SK-N-SH treated with all-trans-retinoic acid at 6 μM for 48 hours (cell line): ENCODE results near the gene PPP1R7.

ENCODE experiments used
- ATAC-seq: fragments of 200-7000 bp; cut with Tn5 transposase; 3 replicates; pipeline ENCODE4 v1.9.1; 2020; ENCODE audit warnings: mild to moderate bottlenecking, moderate library complexity
- ARNTL ChIP-seq: fragments of 450-650 bp; formaldehyde crosslinking; IDR thresholded peaks from 2 replicates; pipeline ENCODE4 v1.5.0; 2020; ENCODE audit warnings: low read depth, mild to moderate bottlenecking, moderate library complexity, borderline replicate concordance
- BACH2 ChIP-seq: fragments of 250-450 bp; sonication (Bioruptor Pico); IDR thresholded peaks from 2 replicates; pipeline ENCODE4 v1.9.0; 2021; ENCODE audit warnings: mild to moderate bottlenecking, borderline replicate concordance
- CSDC2 ChIP-seq: fragments of 250-450 bp; sonication (Bioruptor Pico); IDR thresholded peaks from 2 replicates; pipeline ENCODE4 v1.5.0; 2020; ENCODE audit warnings: mild to moderate bottlenecking, moderate library complexity
- CSRNP3 ChIP-seq: fragments of 250-450 bp; sonication (Bioruptor Pico); IDR thresholded peaks from 2 replicates; pipeline ENCODE4 v1.5.1; 2021; ENCODE audit warnings: mild to moderate bottlenecking, moderate library complexity
- ESRRG ChIP-seq: fragments of 250-450 bp; sonication (Bioruptor Pico); IDR thresholded peaks from 2 replicates; pipeline ENCODE4 v1.6.1; 2021; ENCODE audit warnings: mild to moderate bottlenecking
- GLIS3 ChIP-seq: fragments of 250-450 bp; sonication (Bioruptor Pico); IDR thresholded peaks from 2 replicates; pipeline ENCODE4 v1.5.0; 2020; ENCODE audit warnings: mild to moderate bottlenecking, moderate library complexity
- ISL1 ChIP-seq: fragments of 250-450 bp; sonication (Bioruptor Pico); IDR thresholded peaks from 2 replicates; pipeline ENCODE4 v2.1.2; 2022; ENCODE audit warnings: mild to moderate bottlenecking, moderate library complexity
- OSR1 ChIP-seq: fragments of 250-450 bp; sonication (Bioruptor Pico); IDR thresholded peaks from 2 replicates; pipeline ENCODE4 v1.8.0; 2022; ENCODE audit warnings: moderate library complexity, mild to moderate bottlenecking, inconsistent platforms
- PPARA ChIP-seq: fragments of 250-450 bp; sonication (Bioruptor Pico); IDR thresholded peaks from 2 replicates; pipeline ENCODE4 v1.5.0; 2020; ENCODE audit warnings: mild to moderate bottlenecking, borderline replicate concordance
- RARB ChIP-seq: fragments of 250-450 bp; sonication (Bioruptor Pico); IDR thresholded peaks from 2 replicates; pipeline ENCODE4 v1.8.0; 2021; ENCODE audit warnings: mild to moderate bottlenecking, moderate library complexity
- SNAI2 ChIP-seq: fragments of 250-450 bp; sonication (Bioruptor Pico); IDR thresholded peaks from 2 replicates; pipeline ENCODE4 v1.5.0; 2020; ENCODE audit warnings: mild to moderate bottlenecking, moderate library complexity
- TOX ChIP-seq: fragments of 250-450 bp; sonication (Bioruptor Pico); IDR thresholded peaks from 2 replicates; pipeline ENCODE4 v1.8.0; 2021; ENCODE audit warnings: mild to moderate bottlenecking, moderate library complexity, borderline replicate concordance
- ZFP3 ChIP-seq: fragments of 250-450 bp; sonication (Bioruptor Pico); IDR thresholded peaks from 2 replicates; pipeline ENCODE4 v1.5.0; 2020; ENCODE audit warnings: mild to moderate bottlenecking, moderate library complexity
- ZFP30 ChIP-seq: fragments of 450-650 bp; formaldehyde crosslinking; IDR thresholded peaks from 2 replicates; pipeline ENCODE4 v1.5.0; 2022; ENCODE audit warnings: mild to moderate bottlenecking, moderate library complexity
- ZNF565 ChIP-seq: fragments of 450-650 bp; formaldehyde crosslinking; conservative IDR thresholded peaks from 2 replicates; pipeline ENCODE4 v1.5.0; 2020; ENCODE audit warnings: low read depth, mild to moderate bottlenecking, moderate library complexity
- ZNF70 ChIP-seq: fragments of 450-650 bp; formaldehyde crosslinking; IDR thresholded peaks from 2 replicates; pipeline ENCODE4 v1.5.0; 2020; ENCODE audit warnings: mild to moderate bottlenecking, moderate library complexity
- ZNF8 ChIP-seq: fragments of 450-650 bp; formaldehyde crosslinking; IDR thresholded peaks from 2 replicates; pipeline ENCODE4 v1.5.0; 2020; ENCODE audit warnings: mild to moderate bottlenecking, moderate library complexity
- TF ChIP-seq, protein P1 (sequence below): fragments of 250-450 bp; sonication (Bioruptor Pico); IDR thresholded peaks from 2 replicates; pipeline ENCODE4 v1.8.0; 2020; ENCODE audit warnings: mild to moderate bottlenecking, moderate library complexity, borderline replicate concordance
- TF ChIP-seq, protein P2 (sequence below): fragments of 250-450 bp; sonication (Bioruptor Pico); IDR thresholded peaks from 2 replicates; pipeline ENCODE4 v1.5.1; 2020; ENCODE audit warnings: low read depth, mild to moderate bottlenecking, moderate library complexity
- TF ChIP-seq, protein P3 (sequence below): fragments of 250-450 bp; sonication (Bioruptor Pico); IDR thresholded peaks from 2 replicates; pipeline ENCODE4 v1.5.0; 2020; ENCODE audit warnings: mild to moderate bottlenecking, moderate library complexity
- TF ChIP-seq, protein P4 (sequence below): fragments of 250-450 bp; sonication (Bioruptor Pico); IDR thresholded peaks from 2 replicates; pipeline ENCODE4 v1.8.0; 2021; ENCODE audit warnings: low read depth, mild to moderate bottlenecking, moderate library complexity, borderline replicate concordance

The PPP1R7 gene

GRCh38 chr2:241229563-241230401, 79.5 kb downstream of the PPP1R7 start:
- no peak for ATAC-seq
- TF ChIP-seq PPARA (CRISPR knock-in tag) (no peak), ZNF8 (CRISPR knock-in tag) (no peak), ISL1 (CRISPR knock-in tag) (no peak), CSDC2 (CRISPR knock-in tag) (no peak), GLIS3 (no peak), RARB (CRISPR knock-in tag) (no peak), SNAI2 (CRISPR knock-in tag) (no peak), ZFP3 (CRISPR knock-in tag) (no peak), ZNF70 (CRISPR knock-in tag) (no peak)
- TF ChIP-seq, protein P1, sequence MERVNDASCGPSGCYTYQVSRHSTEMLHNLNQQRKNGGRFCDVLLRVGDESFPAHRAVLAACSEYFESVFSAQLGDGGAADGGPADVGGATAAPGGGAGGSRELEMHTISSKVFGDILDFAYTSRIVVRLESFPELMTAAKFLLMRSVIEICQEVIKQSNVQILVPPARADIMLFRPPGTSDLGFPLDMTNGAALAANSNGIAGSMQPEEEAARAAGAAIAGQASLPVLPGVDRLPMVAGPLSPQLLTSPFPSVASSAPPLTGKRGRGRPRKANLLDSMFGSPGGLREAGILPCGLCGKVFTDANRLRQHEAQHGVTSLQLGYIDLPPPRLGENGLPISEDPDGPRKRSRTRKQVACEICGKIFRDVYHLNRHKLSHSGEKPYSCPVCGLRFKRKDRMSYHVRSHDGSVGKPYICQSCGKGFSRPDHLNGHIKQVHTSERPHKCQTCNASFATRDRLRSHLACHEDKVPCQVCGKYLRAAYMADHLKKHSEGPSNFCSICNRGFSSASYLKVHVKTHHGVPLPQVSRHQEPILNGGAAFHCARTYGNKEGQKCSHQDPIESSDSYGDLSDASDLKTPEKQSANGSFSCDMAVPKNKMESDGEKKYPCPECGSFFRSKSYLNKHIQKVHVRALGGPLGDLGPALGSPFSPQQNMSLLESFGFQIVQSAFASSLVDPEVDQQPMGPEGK (CRISPR knock-in tag), result no peak
- TF ChIP-seq, protein P2, sequence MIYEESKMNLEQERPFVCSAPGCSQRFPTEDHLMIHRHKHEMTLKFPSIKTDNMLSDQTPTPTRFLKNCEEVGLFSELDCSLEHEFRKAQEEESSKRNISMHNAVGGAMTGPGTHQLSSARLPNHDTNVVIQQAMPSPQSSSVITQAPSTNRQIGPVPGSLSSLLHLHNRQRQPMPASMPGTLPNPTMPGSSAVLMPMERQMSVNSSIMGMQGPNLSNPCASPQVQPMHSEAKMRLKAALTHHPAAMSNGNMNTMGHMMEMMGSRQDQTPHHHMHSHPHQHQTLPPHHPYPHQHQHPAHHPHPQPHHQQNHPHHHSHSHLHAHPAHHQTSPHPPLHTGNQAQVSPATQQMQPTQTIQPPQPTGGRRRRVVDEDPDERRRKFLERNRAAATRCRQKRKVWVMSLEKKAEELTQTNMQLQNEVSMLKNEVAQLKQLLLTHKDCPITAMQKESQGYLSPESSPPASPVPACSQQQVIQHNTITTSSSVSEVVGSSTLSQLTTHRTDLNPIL (CRISPR knock-in tag), result no peak

DNA sequence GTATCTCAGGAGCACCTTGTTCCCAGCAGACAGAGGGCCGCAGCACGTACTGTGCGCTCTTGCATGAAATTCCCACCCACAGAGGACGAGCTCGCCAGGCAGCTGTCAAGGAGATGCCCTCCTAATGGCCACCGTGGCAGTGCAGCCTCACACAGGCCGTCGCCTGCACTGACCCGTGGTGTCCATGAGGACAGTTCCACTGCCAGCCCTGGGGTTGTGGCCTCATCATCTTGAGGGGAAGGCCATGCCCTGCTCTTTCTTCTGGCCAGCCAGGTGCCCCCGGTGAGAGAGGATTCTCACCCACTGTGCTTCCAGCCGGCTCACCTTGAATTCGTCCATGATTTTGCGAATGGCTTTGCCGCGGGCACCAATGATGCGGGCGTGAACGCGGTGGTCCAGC, 80.2 kb downstream of the PPP1R7 start:
- no peak for ATAC-seq
- TF ChIP-seq OSR1 (no peak), PPARA (CRISPR knock-in tag) (no peak), ZFP30 (no peak), RARB (CRISPR knock-in tag) (no peak), CSDC2 (CRISPR knock-in tag) (no peak), ARNTL (CRISPR knock-in tag) (no peak), GLIS3 (no peak), TOX (CRISPR knock-in tag) (no peak), SNAI2 (CRISPR knock-in tag) (no peak), ZNF8 (CRISPR knock-in tag) (no peak), CSRNP3 (no peak), ZNF70 (CRISPR knock-in tag) (no peak), ISL1 (CRISPR knock-in tag) (no peak), ESRRG (CRISPR knock-in tag) (no peak), BACH2 (CRISPR knock-in tag) (no peak), ZFP3 (CRISPR knock-in tag) (no peak), ZNF565 (no peak)
- TF ChIP-seq, protein P3, sequence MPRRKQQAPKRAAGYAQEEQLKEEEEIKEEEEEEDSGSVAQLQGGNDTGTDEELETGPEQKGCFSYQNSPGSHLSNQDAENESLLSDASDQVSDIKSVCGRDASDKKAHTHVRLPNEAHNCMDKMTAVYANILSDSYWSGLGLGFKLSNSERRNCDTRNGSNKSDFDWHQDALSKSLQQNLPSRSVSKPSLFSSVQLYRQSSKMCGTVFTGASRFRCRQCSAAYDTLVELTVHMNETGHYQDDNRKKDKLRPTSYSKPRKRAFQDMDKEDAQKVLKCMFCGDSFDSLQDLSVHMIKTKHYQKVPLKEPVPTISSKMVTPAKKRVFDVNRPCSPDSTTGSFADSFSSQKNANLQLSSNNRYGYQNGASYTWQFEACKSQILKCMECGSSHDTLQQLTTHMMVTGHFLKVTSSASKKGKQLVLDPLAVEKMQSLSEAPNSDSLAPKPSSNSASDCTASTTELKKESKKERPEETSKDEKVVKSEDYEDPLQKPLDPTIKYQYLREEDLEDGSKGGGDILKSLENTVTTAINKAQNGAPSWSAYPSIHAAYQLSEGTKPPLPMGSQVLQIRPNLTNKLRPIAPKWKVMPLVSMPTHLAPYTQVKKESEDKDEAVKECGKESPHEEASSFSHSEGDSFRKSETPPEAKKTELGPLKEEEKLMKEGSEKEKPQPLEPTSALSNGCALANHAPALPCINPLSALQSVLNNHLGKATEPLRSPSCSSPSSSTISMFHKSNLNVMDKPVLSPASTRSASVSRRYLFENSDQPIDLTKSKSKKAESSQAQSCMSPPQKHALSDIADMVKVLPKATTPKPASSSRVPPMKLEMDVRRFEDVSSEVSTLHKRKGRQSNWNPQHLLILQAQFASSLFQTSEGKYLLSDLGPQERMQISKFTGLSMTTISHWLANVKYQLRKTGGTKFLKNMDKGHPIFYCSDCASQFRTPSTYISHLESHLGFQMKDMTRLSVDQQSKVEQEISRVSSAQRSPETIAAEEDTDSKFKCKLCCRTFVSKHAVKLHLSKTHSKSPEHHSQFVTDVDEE (CRISPR knock-in tag), result no peak
- TF ChIP-seq, protein P2 (CRISPR knock-in tag), result no peak
- TF ChIP-seq, protein P4, sequence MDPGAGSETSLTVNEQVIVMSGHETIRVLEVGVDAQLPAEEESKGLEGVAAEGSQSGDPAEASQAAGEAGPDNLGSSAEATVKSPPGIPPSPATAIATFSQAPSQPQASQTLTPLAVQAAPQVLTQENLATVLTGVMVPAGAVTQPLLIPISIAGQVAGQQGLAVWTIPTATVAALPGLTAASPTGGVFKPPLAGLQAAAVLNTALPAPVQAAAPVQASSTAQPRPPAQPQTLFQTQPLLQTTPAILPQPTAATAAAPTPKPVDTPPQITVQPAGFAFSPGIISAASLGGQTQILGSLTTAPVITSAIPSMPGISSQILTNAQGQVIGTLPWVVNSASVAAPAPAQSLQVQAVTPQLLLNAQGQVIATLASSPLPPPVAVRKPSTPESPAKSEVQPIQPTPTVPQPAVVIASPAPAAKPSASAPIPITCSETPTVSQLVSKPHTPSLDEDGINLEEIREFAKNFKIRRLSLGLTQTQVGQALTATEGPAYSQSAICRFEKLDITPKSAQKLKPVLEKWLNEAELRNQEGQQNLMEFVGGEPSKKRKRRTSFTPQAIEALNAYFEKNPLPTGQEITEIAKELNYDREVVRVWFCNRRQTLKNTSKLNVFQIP (CRISPR knock-in tag), result no peak
